Loucy (cell line): ENCODE measurements around the gene ABCC4.

Source experiments
- H2AFZ ChIP-seq: fragments of 200-600 bp; sonication (generic); 2 replicates; pipeline ENCODE4 v1.6.0; 2016; ENCODE audit warnings: antibody characterized with exemption, mild to moderate bottlenecking, low read length, moderate library complexity
- H3F3A ChIP-seq: fragments of 200-600 bp; 2 replicates; pipeline ENCODE4 v1.6.0; 2016; ENCODE audit warnings: antibody characterized with exemption, low read depth, mild to moderate bottlenecking
- H3K27me3 ChIP-seq: fragments of 200-600 bp; sonication (generic); 2 replicates; pipeline ENCODE4 v1.6.1; 2014; ENCODE audit warnings: low read length, mild to moderate bottlenecking; ENCODE audit not compliant: insufficient read depth, poor library complexity, severe bottlenecking
- H3K36me3 ChIP-seq: fragments of 200-600 bp; sonication (generic); 2 replicates; pipeline ENCODE4 v1.6.1; 2016; ENCODE audit warnings: low read length; ENCODE audit not compliant: insufficient read depth
- H3K4me1 ChIP-seq: fragments of 200-600 bp; sonication (generic); 2 replicates; pipeline ENCODE4 v1.5.1; 2014; ENCODE audit warnings: low read length, mild to moderate bottlenecking; ENCODE audit not compliant: insufficient read depth, poor library complexity, severe bottlenecking
- H3K4me2 ChIP-seq: fragments of 200-600 bp; sonication (generic); 2 replicates; pipeline ENCODE4 v1.6.0; 2014; ENCODE audit warnings: antibody characterized with exemption, low read length, low read depth, mild to moderate bottlenecking; ENCODE audit not compliant: poor library complexity, severe bottlenecking
- H3K4me3 ChIP-seq: fragments of 200-600 bp; sonication (generic); 2 replicates; pipeline ENCODE4 v1.5.1; 2014; ENCODE audit warnings: low read length, mild to moderate bottlenecking, mixed read lengths; ENCODE audit not compliant: poor library complexity, severe bottlenecking
- H3K79me2 ChIP-seq: fragments of 200-600 bp; sonication (generic); 2 replicates; pipeline ENCODE4 v1.6.1; 2014; ENCODE audit warnings: low read length; ENCODE audit not compliant: insufficient read depth
- H3K9ac ChIP-seq: fragments of 200-600 bp; sonication (generic); 2 replicates; pipeline ENCODE4 v1.6.0; 2014; ENCODE audit warnings: mild to moderate bottlenecking, low read depth, low read length, moderate library complexity; ENCODE audit not compliant: poor library complexity, severe bottlenecking
- H3K9me2 ChIP-seq: fragments of 200-600 bp; sonication (generic); replicated peaks from 2 replicates; pipeline ENCODE4 v1.6.1; 2016; ENCODE audit warnings: low read depth, low read length, mixed read lengths
- H3K9me3 ChIP-seq: fragments of 200-600 bp; sonication (generic); 2 replicates; pipeline ENCODE4 v1.6.1; 2014; ENCODE audit warnings: mild to moderate bottlenecking, antibody characterized with exemption, low read length, low read depth; ENCODE audit not compliant: insufficient read depth
- H4K20me1 ChIP-seq: fragments of 200-600 bp; sonication (generic); 2 replicates; pipeline ENCODE4 v1.6.0; 2014; ENCODE audit warnings: antibody characterized with exemption, low read length, mild to moderate bottlenecking; ENCODE audit not compliant: insufficient read depth, poor library complexity, severe bottlenecking
- CTCF ChIP-seq: fragments of 200-600 bp; sonication (generic); conservative IDR thresholded peaks from 2 replicates; pipeline ENCODE4 v1.5.1; 2014; ENCODE audit warnings: mild to moderate bottlenecking, antibody characterized with exemption, low read length
- EZH2phosphoT487 ChIP-seq: fragments of 200-600 bp; IDR thresholded peaks from 2 replicates; pipeline ENCODE4 v1.6.1; 2018; ENCODE audit warnings: antibody characterized with exemption, mild to moderate bottlenecking, moderate library complexity, borderline replicate concordance

The ABCC4 gene

GRCh38 chr13:95155504-95155903 lies 145.7 kb downstream of the ABCC4 start:
- Histone ChIP-seq H3K27me3 (no peaks in the 10 kb centered on the region), H3K9ac (no peak overlapping the region), H3F3A (no peaks in the 10 kb centered on the region), H3K4me3 (no peak overlapping the region), H2AFZ (no peak overlapping the region), H3K9me3 (no peaks in the 10 kb centered on the region), H3K4me1 (no peaks in the 10 kb centered on the region), H3K36me3 (no peaks in the 10 kb centered on the region), H4K20me1 (no peaks in the 10 kb centered on the region), H3K79me2 (no peaks in the 10 kb centered on the region), H3K4me2 (no peak overlapping the region), H3K9me2 (no peaks in the 10 kb centered on the region)
- TF ChIP-seq CTCF (no peak), EZH2phosphoT487 (no peak)

GRCh38 chr13:95155093-95155492 lies 146.2 kb downstream of the ABCC4 start:
- no peaks in the 10 kb centered on the region for H3K9me3 ChIP-seq
- H3F3A ChIP-seq, result no peaks in the 10 kb centered on the region
- no peak overlapping the region for H2AFZ ChIP-seq
- H3K9me2 ChIP-seq, result no peaks in the 10 kb centered on the region
- H3K36me3 ChIP-seq, result no peaks in the 10 kb centered on the region
- H3K9ac ChIP-seq, result no peak overlapping the region
- no peak overlapping the region for H3K4me2 ChIP-seq
- H3K27me3 ChIP-seq, result no peaks in the 10 kb centered on the region
- H3K79me2 ChIP-seq, result no peaks in the 10 kb centered on the region
- H3K4me1 ChIP-seq, result no peaks in the 10 kb centered on the region
- no peak overlapping the region for H3K4me3 ChIP-seq
- no peaks in the 10 kb centered on the region for H4K20me1 ChIP-seq
- TF ChIP-seq EZH2phosphoT487, result no peak
- no peak for TF ChIP-seq CTCF

- Histone ChIP-seq H3F3A (no peaks in the 10 kb centered on the region), H4K20me1 (no peaks in the 10 kb centered on the region), H3K9me2 (no peaks in the 10 kb centered on the region), H3K4me1 (no peaks in the 10 kb centered on the region), H3K79me2 (no peaks in the 10 kb centered on the region), H3K9ac (no peak overlapping the region), H3K36me3 (no peaks in the 10 kb centered on the region), H3K4me2 (no peak overlapping the region), H3K4me3 (no peak overlapping the region), H2AFZ (no peak overlapping the region), H3K9me3 (no peaks in the 10 kb centered on the region), H3K27me3 (no peaks in the 10 kb centered on the region)
- TF ChIP-seq EZH2phosphoT487 (no peak), CTCF (no peak)
These were observed 146.8 kb downstream of the ABCC4 start for GRCh38 chr13:95154413-95154886.
